Tibial nerve (tissue), 4 donors: ENCODE results near the gene MTFMT. TPM values are rescaled to one million over a fixed set of nuclear protein-coding genes. Genes with fewer than 3 reads are reported as not detected.

Source experiments
- DNase-seq, 2 donors: peaks; one replicate each; pipeline ENCODE4 v3.0.0-alpha.2; 2019; ENCODE audit warnings: low spot score in 2 of 2
- H3K27ac ChIP-seq, 4 donors: fragments of 200-600 bp; sonication (generic) in 3 of 4; one replicate each; pipeline ENCODE4 v1.5.1; 2017 to 2019; ENCODE audit warnings: mild to moderate bottlenecking in 1 of 4
- H3K27me3 ChIP-seq, 2 donors: fragments of 200-600 bp; sonication (generic) in 1 of 2; one replicate each; pipeline versions ENCODE4 v1.5.1 to v1.6.0; 2017 to 2019
- H3K36me3 ChIP-seq, 3 donors: fragments of 200-600 bp; sonication (generic); one replicate each; pipeline ENCODE4 v1.5.1; 2018 to 2019
- H3K4me1 ChIP-seq, 4 donors: fragments of 200-600 bp; sonication (generic) in 3 of 4; one replicate each; pipeline ENCODE4 v1.5.1; 2017 to 2019
- H3K4me3 ChIP-seq, 4 donors: fragments of 200-600 bp; sonication (generic) in 3 of 4; one replicate each; pipeline ENCODE4 v1.5.1; 2017 to 2019; ENCODE audit warnings: mild to moderate bottlenecking in 1 of 4, moderate library complexity in 1 of 4
- H3K9me3 ChIP-seq, 4 donors: fragments of 200-600 bp; sonication (generic) in 3 of 4; one replicate each; pipeline ENCODE4 v1.5.1; 2017 to 2019
- CTCF ChIP-seq, 5 experiments: fragments of 200-600 bp in 3 of 5; fragments of 450-650 bp in 2 of 5; sonication (generic) in 3 of 5; IDR thresholded peaks; one replicate each; pipeline ENCODE4 v1.5.1; 2016 to 2019; ENCODE audit warnings: antibody characterized with exemption in 5 of 5, mild to moderate bottlenecking in 3 of 5, moderate library complexity in 2 of 5
- EP300 ChIP-seq, 2 donors: sonication (generic); formaldehyde crosslinking; IDR thresholded peaks; one replicate each; pipeline ENCODE4 v1.6.1; 2017; ENCODE audit warnings: antibody characterized with exemption in 2 of 2, mild to moderate bottlenecking in 1 of 2
- POLR2A ChIP-seq, 2 donors: fragments of 450-650 bp; IDR thresholded peaks; one replicate each; pipeline ENCODE4 v1.6.1; 2017; ENCODE audit warnings: antibody characterized with exemption in 2 of 2, mild to moderate bottlenecking in 2 of 2, moderate library complexity in 2 of 2
- WGBS, 2 donors: methylation state at CpG; one replicate each; pipeline ENCODE4 v1.1.5; 2018; 5-methylcytosine and 5-hydroxymethylcytosine counted together
- total RNA-seq, 4 donors: library from RNA; depleted of rRNA; stranded (reverse); fragments of >200 nt; gene quantifications; one replicate each; pipeline ENCODE4 v1.1.0, GENCODE V29; 2016

MTFMT gene
- total RNA-seq, 4 donors from 2014 or later, result 36.8 to 45.7 (median 41.2) TPM

GRCh38 chr15:64989416-64990167 is 39.8 kb downstream of the MTFMT start, which contains the start of gene SPG21:
Gene SPG21 (minus strand): TSS chr15:64989914. CDS start chr15:64983569, 6,345 bp downstream.
- 0 to 1% methylated on average over 31 to 64 of the region's 75 CpGs for WGBS, 2 donors
- Histone ChIP-seq H3K4me1 (peaks cover 0 to 52% (median 15%) of the 10 kb centered on the region in 4 donors), H3K27ac (peak within 1 kb of the TSS; percentile 96 to 99 (median 97)), H3K4me3 (peak within 1 kb of the TSS; percentile 71 to 98 (median 92)), H3K27me3 (no peaks in the 10 kb centered on the region), H3K9me3 (no peaks in the 10 kb centered on the region), H3K36me3 (no peaks in the 10 kb centered on the region)
- TF ChIP-seq POLR2A (IDR thresholded peaks at IDR 0.05) (peak; percentile 45 to 72), CTCF (IDR thresholded peaks at IDR 0.05) (peak in 2 of 5 experiments; percentile 11 to 27), EP300 (IDR thresholded peaks at IDR 0.05) (peak in 1 of 2 donors; percentile 42)
- DNase-seq, result peak; percentile 76 to 80

GRCh38 chr15:64987136-64987535 is 42.3 kb downstream of the MTFMT start:
- H3K9me3 ChIP-seq, result no peaks in the 10 kb centered on the region
- H3K27ac ChIP-seq, result peak overlapping the region in 1 of 4 donors; percentile 2
- H3K27me3 ChIP-seq, result no peaks in the 10 kb centered on the region
- H3K36me3 ChIP-seq, result peaks cover 0 to 9% (median 0%) of the 10 kb centered on the region in 3 donors
- WGBS, 2 donors, result 31 to 47% methylated on average over 3 of the region's 3 CpGs
- DNase-seq, result no peak
- H3K4me3 ChIP-seq, result no peak overlapping the region
- peaks cover 0 to 75% (median 17%) of the 10 kb centered on the region in 4 donors for H3K4me1 ChIP-seq
- TF ChIP-seq EP300 (IDR thresholded peaks at IDR 0.05), result no peak
- TF ChIP-seq POLR2A (IDR thresholded peaks at IDR 0.05), result no peak
- no peak for TF ChIP-seq CTCF (IDR thresholded peaks at IDR 0.05)

- no peaks in the 10 kb centered on the region for H3K27me3 ChIP-seq
- H3K36me3 ChIP-seq, result peaks cover 0 to 9% (median 0%) of the 10 kb centered on the region in 3 donors
- TF ChIP-seq EP300 (IDR thresholded peaks at IDR 0.05) (no peak), POLR2A (IDR thresholded peaks at IDR 0.05) (no peak), CTCF (IDR thresholded peaks at IDR 0.05) (no peak)
- peak overlapping the region in 3 of 4 donors; percentile 15 to 80 (median 66) for H3K27ac ChIP-seq
- H3K4me1 ChIP-seq, result peaks cover 0 to 83% (median 23%) of the 10 kb centered on the region in 4 donors
- no peaks in the 10 kb centered on the region for H3K9me3 ChIP-seq
- WGBS, 2 donors, result 34 to 48% methylated on average over 9 of the region's 9 CpGs
- DNase-seq, result no peak
- H3K4me3 ChIP-seq, result no peak overlapping the region
Observed at GRCh38 chr15:64985366-64986033, 43.9 kb downstream of the MTFMT start.

GRCh38 chr15:64982472-64982871 is 47.0 kb downstream of the MTFMT start:
- Histone ChIP-seq H3K27me3 (no peaks in the 10 kb centered on the region), H3K27ac (peak overlapping the region in 2 of 4 donors; percentile 57 to 69), H3K9me3 (no peaks in the 10 kb centered on the region), H3K36me3 (peaks cover 0 to 33% (median 0%) of the 10 kb centered on the region in 3 donors), H3K4me1 (peaks cover 0 to 79% (median 25%) of the 10 kb centered on the region in 4 donors), H3K4me3 (no peak overlapping the region)
- 64 to 67% methylated on average over 1 of the region's 1 CpG for WGBS, 2 donors
- TF ChIP-seq EP300 (IDR thresholded peaks at IDR 0.05) (no peak), CTCF (IDR thresholded peaks at IDR 0.05) (no peak), POLR2A (IDR thresholded peaks at IDR 0.05) (no peak)
- no peak for DNase-seq
